ENCODE results near the gene UGT1A6. TPM values are rescaled to one million over a fixed set of nuclear protein-coding genes. Genes with fewer than 3 reads are reported as not detected.

The UGT1A6 gene
- total and polyA plus RNA-seq, 3 experiments from 2014 or later: not detected

GRCh38 chr2:233676046-233676445, 16.6 kb upstream of the UGT1A6 start:
- Histone ChIP-seq H3K27ac (ENCODE audit: low read depth, low read length) (no peak overlapping the region), H3K36me3 (ENCODE audit: insufficient read depth, low read length) (no peaks in the 10 kb centered on the region), H3K4me1 (ENCODE audit: insufficient read depth, low read length) (no peaks in the 10 kb centered on the region), H3K27me3 (ENCODE audit: insufficient read depth, low read length, poor library complexity, severe bottlenecking) (peaks cover 4% of the 10 kb centered on the region), H3K9me3 (ENCODE audit: low read length) (no peaks in the 10 kb centered on the region), H3K4me3 (ENCODE audit: low read length) (no peak overlapping the region)
- Mint-ChIP-seq H3K36me3 (no peaks in the 10 kb centered on the region), H3K4me1 (no peaks in the 10 kb centered on the region), H3K27me3 (peaks cover 8 to 51% of the 10 kb centered on the region in 2 donors), H3K27ac (no peak overlapping the region), H3K4me3 (no peak overlapping the region), H3K9me3 (no peaks in the 10 kb centered on the region)
- POLR2A ChIA-PET: no interaction called here
- DNase-seq: no peak
- CTCF ChIA-PET: no interaction called here

GRCh38 chr2:233679196-233679595, 13.5 kb upstream of the UGT1A6 start:
- POLR2A ChIA-PET: no interaction called here

GRCh38 chr2:233680361-233681045, 12.2 kb upstream of the UGT1A6 start:
- H3K4me3 ChIP-seq (ENCODE audit: low read length): no peak overlapping the region
- POLR2A ChIA-PET: no interaction called here
- no peaks in the 10 kb centered on the region for H3K4me1 Mint-ChIP-seq
- H3K27ac ChIP-seq (ENCODE audit: low read depth, low read length): no peak overlapping the region
- H3K9me3 ChIP-seq (ENCODE audit: low read length): no peaks in the 10 kb centered on the region
- H3K27me3 Mint-ChIP-seq: peaks cover 12 to 53% of the 10 kb centered on the region in 2 donors
- H3K27me3 ChIP-seq (ENCODE audit: insufficient read depth, low read length, poor library complexity, severe bottlenecking): peaks cover 4% of the 10 kb centered on the region
- H3K9me3 Mint-ChIP-seq: no peaks in the 10 kb centered on the region
- no peak overlapping the region for H3K4me3 Mint-ChIP-seq
- CTCF ChIA-PET: no interaction called here
- no peaks in the 10 kb centered on the region for H3K4me1 ChIP-seq (ENCODE audit: insufficient read depth, low read length)
- H3K27ac Mint-ChIP-seq: no peak overlapping the region
- H3K36me3 ChIP-seq (ENCODE audit: insufficient read depth, low read length): no peaks in the 10 kb centered on the region
- H3K36me3 Mint-ChIP-seq: no peaks in the 10 kb centered on the region
- DNase-seq: no peak

More at GRCh38 chr2:233679196-233679595, 13.5 kb upstream of the UGT1A6 start:
- H3K4me1 ChIP-seq (ENCODE audit: insufficient read depth, low read length): no peaks in the 10 kb centered on the region
- H3K4me1 Mint-ChIP-seq: no peaks in the 10 kb centered on the region
- H3K36me3 ChIP-seq (ENCODE audit: insufficient read depth, low read length): no peaks in the 10 kb centered on the region
- H3K9me3 Mint-ChIP-seq: no peaks in the 10 kb centered on the region
- H3K9me3 ChIP-seq (ENCODE audit: low read length): no peaks in the 10 kb centered on the region
- CTCF ChIA-PET: no interaction called here
- no peak for DNase-seq
- H3K27me3 Mint-ChIP-seq: peaks cover 12 to 49% of the 10 kb centered on the region in 2 donors
- H3K4me3 Mint-ChIP-seq: no peak overlapping the region
- no peak overlapping the region for H3K4me3 ChIP-seq (ENCODE audit: low read length)
- H3K27me3 ChIP-seq (ENCODE audit: insufficient read depth, low read length, poor library complexity, severe bottlenecking): peaks cover 4% of the 10 kb centered on the region
- no peaks in the 10 kb centered on the region for H3K36me3 Mint-ChIP-seq
- H3K27ac ChIP-seq (ENCODE audit: low read depth, low read length): no peak overlapping the region
- no peak overlapping the region for H3K27ac Mint-ChIP-seq

- Histone ChIP-seq H3K27ac (ENCODE audit: low read depth, low read length) (no peak within 1 kb of the TSS), H3K36me3 (ENCODE audit: insufficient read depth, low read length) (no peaks in the 10 kb centered on the region), H3K4me3 (ENCODE audit: low read length) (no peak within 1 kb of the TSS), H3K4me1 (ENCODE audit: insufficient read depth, low read length) (no peaks in the 10 kb centered on the region), H3K9me3 (ENCODE audit: low read length) (no peaks in the 10 kb centered on the region), H3K27me3 (ENCODE audit: insufficient read depth, low read length, poor library complexity, severe bottlenecking) (peaks cover 3% of the 10 kb centered on the region)
- peaks cover 12 to 49% of the 10 kb centered on the region in 2 donors for H3K27me3 Mint-ChIP-seq
- H3K27ac Mint-ChIP-seq: no peak within 1 kb of the TSS
- H3K4me3 Mint-ChIP-seq: no peak within 1 kb of the TSS
- H3K4me1 Mint-ChIP-seq: no peaks in the 10 kb centered on the region
- no peaks in the 10 kb centered on the region for H3K9me3 Mint-ChIP-seq
- ChIA-PET CTCF (no interaction called here), POLR2A (no interaction called here)
- H3K36me3 Mint-ChIP-seq: no peaks in the 10 kb centered on the region
- no peak for DNase-seq
These were observed 11.1 kb upstream of the UGT1A6 start, which contains the start of gene UGT1A7 for GRCh38 chr2:233681521-233682099. Gene UGT1A7 (plus strand): TSS chr2:233681901. CDS start chr2:233681938, 37 bp downstream.

GRCh38 chr2:233684640-233685039, 8.1 kb upstream of the UGT1A6 start:
- ChIA-PET POLR2A (no interaction called here), CTCF (no interaction called here)
- no peaks in the 10 kb centered on the region for H3K4me1 ChIP-seq (ENCODE audit: insufficient read depth, low read length)
- no peaks in the 10 kb centered on the region for H3K36me3 ChIP-seq (ENCODE audit: insufficient read depth, low read length)
- H3K4me3 Mint-ChIP-seq: no peak overlapping the region
- no peaks in the 10 kb centered on the region for H3K36me3 Mint-ChIP-seq
- H3K9me3 ChIP-seq (ENCODE audit: low read length): no peaks in the 10 kb centered on the region
- H3K27me3 Mint-ChIP-seq: peaks cover 13 to 36% of the 10 kb centered on the region in 2 donors
- no peaks in the 10 kb centered on the region for H3K9me3 Mint-ChIP-seq
- no peak overlapping the region for H3K27ac Mint-ChIP-seq
- no peak overlapping the region for H3K27ac ChIP-seq (ENCODE audit: low read depth, low read length)
- H3K4me3 ChIP-seq (ENCODE audit: low read length): no peak overlapping the region
- no peaks in the 10 kb centered on the region for H3K4me1 Mint-ChIP-seq
- H3K27me3 ChIP-seq (ENCODE audit: insufficient read depth, low read length, poor library complexity, severe bottlenecking): no peaks in the 10 kb centered on the region
- DNase-seq: no peak

GRCh38 chr2:233686928-233687327, 5.8 kb upstream of the UGT1A6 start:
- no peak overlapping the region for H3K4me3 ChIP-seq (ENCODE audit: low read length)
- H3K27ac Mint-ChIP-seq: no peak overlapping the region
- no peaks in the 10 kb centered on the region for H3K9me3 Mint-ChIP-seq
- no peaks in the 10 kb centered on the region for H3K4me1 ChIP-seq (ENCODE audit: insufficient read depth, low read length)
- H3K9me3 ChIP-seq (ENCODE audit: low read length): no peaks in the 10 kb centered on the region
- no peak overlapping the region for H3K4me3 Mint-ChIP-seq
- peaks cover 12 to 43% of the 10 kb centered on the region in 2 donors for H3K27me3 Mint-ChIP-seq
- no peaks in the 10 kb centered on the region for H3K36me3 ChIP-seq (ENCODE audit: insufficient read depth, low read length)
- ChIA-PET POLR2A (no interaction called here), CTCF (no interaction called here)
- H3K36me3 Mint-ChIP-seq: no peaks in the 10 kb centered on the region
- H3K27ac ChIP-seq (ENCODE audit: low read depth, low read length): no peak overlapping the region
- no peaks in the 10 kb centered on the region for H3K4me1 Mint-ChIP-seq
- DNase-seq: no peak
- H3K27me3 ChIP-seq (ENCODE audit: insufficient read depth, low read length, poor library complexity, severe bottlenecking): no peaks in the 10 kb centered on the region

- Histone ChIP-seq H3K4me3 (ENCODE audit: low read length) (no peak overlapping the region), H3K9me3 (ENCODE audit: low read length) (no peaks in the 10 kb centered on the region), H3K36me3 (ENCODE audit: insufficient read depth, low read length) (no peaks in the 10 kb centered on the region), H3K27me3 (ENCODE audit: insufficient read depth, low read length, poor library complexity, severe bottlenecking) (no peaks in the 10 kb centered on the region), H3K4me1 (ENCODE audit: insufficient read depth, low read length) (no peaks in the 10 kb centered on the region), H3K27ac (ENCODE audit: low read depth, low read length) (no peak overlapping the region)
- no peaks in the 10 kb centered on the region for H3K36me3 Mint-ChIP-seq
- no peak overlapping the region for H3K27ac Mint-ChIP-seq
- H3K27me3 Mint-ChIP-seq: peaks cover 8 to 48% of the 10 kb centered on the region in 2 donors
- DNase-seq: no peak
- no peak overlapping the region for H3K4me3 Mint-ChIP-seq
- POLR2A ChIA-PET: no interaction called here
- no peaks in the 10 kb centered on the region for H3K9me3 Mint-ChIP-seq
- no peaks in the 10 kb centered on the region for H3K4me1 Mint-ChIP-seq
- CTCF ChIA-PET: no interaction called here
These were observed 4.3 kb upstream of the UGT1A6 start for GRCh38 chr2:233688341-233688740.

- DNase-seq: no peak
These were observed 3.7 kb upstream of the UGT1A6 start for GRCh38 chr2:233689031-233689430.

More at GRCh38 chr2:233689031-233689430, 3.7 kb upstream of the UGT1A6 start:
- Histone ChIP-seq H3K4me1 (ENCODE audit: insufficient read depth, low read length) (no peaks in the 10 kb centered on the region), H3K9me3 (ENCODE audit: low read length) (no peaks in the 10 kb centered on the region), H3K36me3 (ENCODE audit: insufficient read depth, low read length) (no peaks in the 10 kb centered on the region), H3K27me3 (ENCODE audit: insufficient read depth, low read length, poor library complexity, severe bottlenecking) (no peaks in the 10 kb centered on the region), H3K4me3 (ENCODE audit: low read length) (no peak overlapping the region), H3K27ac (ENCODE audit: low read depth, low read length) (no peak overlapping the region)
- no peaks in the 10 kb centered on the region for H3K36me3 Mint-ChIP-seq
- H3K9me3 Mint-ChIP-seq: no peaks in the 10 kb centered on the region
- ChIA-PET CTCF (no interaction called here), POLR2A (no interaction called here)
- peaks cover 11 to 53% of the 10 kb centered on the region in 2 donors for H3K27me3 Mint-ChIP-seq
- H3K4me3 Mint-ChIP-seq: no peak overlapping the region
- H3K27ac Mint-ChIP-seq: no peak overlapping the region
- H3K4me1 Mint-ChIP-seq: no peaks in the 10 kb centered on the region
